ENCODE measurements around the gene OST4.
A peak's percentile ranks its signal among the peaks of the same experiment; 100 is the strongest.

Gene OST4

GRCh38 chr2:27051902-27052645 lies 19.4 kb downstream of the OST4 start:
- DNase-seq (ENCODE audit: low read depth): no peak

DNA sequence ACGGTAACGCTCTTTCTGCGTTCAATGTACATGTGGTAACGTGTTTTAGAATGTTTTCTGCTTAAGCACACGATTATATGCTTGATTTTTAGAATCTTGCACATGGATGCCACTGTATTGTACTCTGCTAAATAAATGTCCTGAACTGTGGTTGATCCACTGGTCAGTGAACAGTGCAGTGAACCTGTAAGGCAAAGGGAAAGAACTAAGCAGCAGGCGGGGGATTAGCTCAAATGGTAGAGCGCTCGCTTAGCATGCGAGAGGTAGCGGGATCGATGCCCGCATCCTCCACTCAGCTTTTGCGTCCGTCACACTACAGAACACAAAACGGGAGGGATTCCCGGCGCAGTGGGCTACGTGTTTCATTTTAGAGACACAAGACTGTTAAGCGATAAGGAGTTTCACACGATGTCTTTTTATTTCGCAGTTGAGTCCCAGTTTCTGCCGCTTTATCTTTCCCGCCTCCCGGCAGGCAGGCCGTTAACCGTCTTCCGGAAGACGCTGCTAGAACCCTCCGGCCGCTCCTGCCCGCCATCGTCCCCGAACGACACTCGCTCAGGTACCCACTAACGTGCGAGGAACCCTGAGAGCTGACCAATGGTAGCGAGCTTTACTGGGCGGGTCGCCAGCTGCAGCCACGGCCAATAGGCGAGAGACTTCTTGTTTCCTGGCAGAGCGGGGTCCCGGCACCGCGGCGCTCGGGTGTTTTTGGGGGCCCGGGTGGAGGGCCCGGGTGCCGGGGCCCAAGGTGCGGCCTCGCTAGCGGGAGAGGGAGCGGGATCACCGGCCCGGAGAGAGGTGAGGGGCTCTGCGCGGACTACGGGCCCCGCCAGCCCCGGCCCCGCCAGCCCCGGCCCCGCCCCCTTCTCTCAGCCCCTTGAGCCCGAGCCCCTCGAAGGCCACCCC lies 20.2 kb downstream of the OST4 start, which contains the start of gene AGBL5:
TSS of gene AGBL5 (plus strand) at position 673 of the 906 bp plus-strand sequence. CDS start 1,291 bp downstream, outside the sequence.
- DNase-seq (ENCODE audit: low read depth): peak; percentile 88

DNA sequence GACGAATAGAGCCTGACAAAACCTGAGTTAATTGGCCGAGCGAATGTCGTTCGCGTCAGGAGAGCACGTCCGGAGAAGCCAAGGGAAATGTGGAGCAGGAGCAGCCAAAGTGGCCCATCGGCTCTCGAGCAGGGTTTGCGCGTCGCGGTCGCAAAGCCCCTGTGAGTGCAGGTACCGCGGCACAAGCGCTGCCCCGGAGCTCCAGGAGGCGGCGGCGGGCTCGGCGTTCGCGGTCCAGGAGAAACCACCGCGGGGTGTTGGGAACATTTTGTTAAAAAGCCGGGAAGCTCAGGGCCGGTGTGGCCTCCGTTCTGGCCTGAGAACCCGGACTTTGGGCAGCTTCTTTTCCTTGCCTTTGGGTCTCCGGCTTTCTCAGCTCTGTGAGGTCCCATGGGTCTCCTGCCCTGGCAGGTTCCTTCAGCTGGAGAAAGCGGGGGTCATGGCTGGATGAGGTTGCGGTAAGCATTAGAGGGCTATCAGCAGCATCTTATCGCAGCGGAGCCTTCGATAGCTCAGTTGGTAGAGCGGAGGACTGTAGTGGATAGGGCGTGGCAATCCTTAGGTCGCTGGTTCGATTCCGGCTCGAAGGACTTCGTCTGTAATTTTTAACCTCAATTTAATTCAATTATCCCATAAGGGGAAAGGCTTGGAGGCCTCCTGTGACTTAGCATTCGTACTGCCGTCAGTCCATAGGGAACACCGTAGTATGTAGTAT lies 21.0 kb downstream of the OST4 start:
- DNase-seq (ENCODE audit: low read depth): peak; percentile 95

DNA sequence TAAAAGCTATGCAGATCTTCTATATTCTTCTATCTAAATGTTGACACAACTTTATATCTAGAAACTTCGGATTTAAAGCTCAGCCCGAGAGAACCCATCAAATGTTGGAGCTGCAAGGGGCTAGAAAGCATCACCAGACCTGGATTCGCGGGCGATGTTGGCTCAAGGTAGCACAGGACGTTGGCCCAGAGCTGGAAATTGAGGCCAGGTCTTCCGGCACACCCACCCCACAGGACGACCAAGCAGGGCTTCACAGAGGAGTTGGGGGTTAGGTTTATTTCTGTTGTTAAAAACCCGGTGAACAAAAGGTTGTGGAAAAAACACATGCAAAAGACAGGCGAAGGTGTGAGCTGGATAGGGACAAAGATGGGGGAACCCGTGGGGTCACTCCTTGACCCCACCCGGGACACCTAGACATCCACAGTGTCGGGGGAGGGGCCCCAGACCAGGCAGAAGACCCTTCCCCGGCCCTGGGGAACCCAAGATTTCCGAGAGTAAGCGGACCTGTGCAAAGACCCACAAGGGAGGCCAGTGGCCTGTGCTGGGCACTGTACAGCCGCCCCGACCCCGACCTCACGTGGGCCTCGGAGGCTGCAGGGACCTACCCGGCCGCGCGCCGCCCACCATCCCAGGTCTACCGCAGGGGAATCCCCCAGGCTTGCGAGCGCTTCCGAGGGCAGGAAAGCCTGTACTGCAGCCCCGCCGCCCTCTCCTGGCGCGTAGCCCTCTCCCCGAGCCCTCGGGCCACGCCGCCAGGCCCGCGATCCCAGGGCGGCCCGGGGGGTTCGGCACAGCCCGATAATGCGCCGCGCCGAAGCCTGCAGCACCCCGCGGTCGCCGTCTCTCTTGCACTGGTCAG lies 21.8 kb downstream of the OST4 start:
- no peak for DNase-seq (ENCODE audit: low read depth)

DNA sequence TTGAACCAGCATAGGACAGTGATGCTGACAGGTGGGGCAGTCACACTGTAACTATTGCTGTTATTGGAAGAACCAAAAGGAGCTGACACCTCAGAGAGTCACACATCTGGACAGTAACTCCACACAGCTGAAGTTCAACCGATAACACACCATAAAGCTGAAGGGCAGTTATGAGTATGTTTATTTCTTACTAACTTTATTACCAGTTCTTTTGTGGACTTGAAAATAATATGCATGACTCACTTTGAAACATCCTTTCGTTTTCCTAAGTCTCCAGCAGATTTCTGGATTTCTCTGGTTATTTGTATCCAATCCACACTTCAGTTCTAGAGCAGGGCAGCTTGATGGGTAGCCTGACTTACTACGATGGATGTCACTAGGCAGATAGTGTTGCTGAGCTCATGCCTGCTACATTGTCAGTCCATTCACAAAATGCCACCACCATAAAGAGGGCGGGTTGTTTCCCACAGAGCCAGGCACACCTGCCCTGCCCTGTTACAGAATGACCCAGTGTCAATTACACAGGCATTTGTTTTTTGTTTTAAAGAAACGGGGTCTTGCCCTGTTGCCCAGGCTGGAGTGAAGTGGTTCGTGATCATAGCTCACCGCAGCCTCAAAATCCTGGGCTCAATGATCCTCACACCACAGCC lies 28.3 kb downstream of the OST4 start:
- DNase-seq (ENCODE audit: low read depth): peak; percentile 24

GRCh38 chr2:27042159-27042661 lies 29.2 kb downstream of the OST4 start:
- no peak for DNase-seq (ENCODE audit: low read depth)

DNA sequence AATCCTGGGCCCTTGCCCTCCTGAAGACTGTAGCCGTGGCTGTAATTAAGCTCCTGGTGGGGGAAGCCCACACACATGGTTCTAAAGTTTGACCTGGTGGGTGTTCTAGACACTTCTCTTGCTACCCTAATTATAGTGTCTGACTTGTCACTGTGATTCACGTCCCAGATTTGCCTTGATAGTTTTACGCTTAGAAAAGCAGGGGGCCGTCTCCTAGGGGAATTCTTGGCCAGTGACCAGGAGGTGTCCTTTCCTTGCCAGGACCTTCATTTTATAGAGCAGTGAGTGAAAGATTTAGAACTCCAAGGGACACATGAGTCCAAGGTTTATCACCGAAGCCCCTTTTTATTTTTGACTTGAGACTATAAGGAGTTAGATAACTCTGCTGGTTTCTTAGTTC lies 29.7 kb downstream of the OST4 start:
- no peak for DNase-seq (ENCODE audit: low read depth)

- DNase-seq (ENCODE audit: low read depth): no peak
Measured at GRCh38 chr2:27040282-27040681, 31.2 kb downstream of the OST4 start.

- DNase-seq (ENCODE audit: low read depth): no peak
Measured at GRCh38 chr2:27039871-27040270, 31.6 kb downstream of the OST4 start.

DNA sequence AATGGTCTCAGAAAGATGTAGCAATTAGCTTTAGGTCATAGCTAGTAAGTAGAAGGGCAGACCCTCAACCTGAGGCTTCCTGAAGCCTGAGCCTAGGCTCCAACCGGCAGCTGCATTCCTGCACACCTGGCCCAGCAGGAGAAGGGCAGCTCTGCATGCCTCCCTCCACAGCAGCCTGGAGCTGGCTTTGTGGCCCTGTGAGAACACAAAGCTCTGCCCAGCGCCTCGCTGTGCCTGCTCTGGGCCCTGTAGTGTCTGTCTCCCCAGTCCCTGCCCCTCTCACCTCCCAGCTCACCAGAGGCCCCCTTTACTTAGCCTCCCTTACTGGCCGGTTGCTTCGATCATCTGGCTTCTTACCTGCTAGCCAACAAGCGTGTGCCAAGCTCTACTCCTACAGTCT lies 32.0 kb downstream of the OST4 start:
- DNase-seq (ENCODE audit: low read depth): no peak

DNA sequence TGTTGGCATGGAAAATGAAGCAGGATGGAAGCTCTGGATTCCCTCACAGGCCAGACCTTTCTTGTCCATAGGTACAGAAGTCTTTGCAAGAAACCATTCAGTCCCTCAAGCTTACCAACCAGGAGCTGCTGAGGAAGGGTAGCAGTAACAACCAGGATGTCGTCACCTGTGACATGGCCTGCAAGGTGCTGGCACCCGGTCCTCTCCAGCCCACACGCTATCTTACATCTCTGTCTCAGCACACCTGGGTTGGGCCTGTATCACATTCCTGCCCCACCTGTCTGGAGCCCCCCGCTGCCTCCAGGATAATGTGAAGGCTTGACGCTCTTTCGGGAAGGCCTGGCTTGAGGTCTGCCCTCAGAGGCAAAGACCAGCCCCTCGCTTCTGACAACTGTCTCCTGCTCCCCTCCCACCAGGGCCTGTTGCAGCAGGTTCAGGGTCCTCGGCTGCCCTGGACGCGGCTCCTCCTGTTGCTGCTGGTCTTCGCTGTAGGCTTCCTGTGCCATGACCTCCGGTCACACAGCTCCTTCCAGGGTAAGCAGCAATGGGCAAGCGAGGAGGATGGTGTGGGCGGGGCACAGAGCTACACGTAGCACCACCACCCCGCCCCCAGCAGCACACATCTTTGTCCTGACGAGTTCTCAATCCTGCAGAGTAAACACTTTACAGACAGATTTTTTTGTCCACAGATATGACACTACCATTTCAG lies 32.7 kb downstream of the OST4 start:
- DNase-seq (ENCODE audit: low read depth): no peak

- DNase-seq (ENCODE audit: low read depth): no peak
Measured at GRCh38 chr2:27038012-27038411, 33.4 kb downstream of the OST4 start.

- no peak for DNase-seq (ENCODE audit: low read depth)
Measured at GRCh38 chr2:27033253-27033852, 38.1 kb downstream of the OST4 start.

DNA sequence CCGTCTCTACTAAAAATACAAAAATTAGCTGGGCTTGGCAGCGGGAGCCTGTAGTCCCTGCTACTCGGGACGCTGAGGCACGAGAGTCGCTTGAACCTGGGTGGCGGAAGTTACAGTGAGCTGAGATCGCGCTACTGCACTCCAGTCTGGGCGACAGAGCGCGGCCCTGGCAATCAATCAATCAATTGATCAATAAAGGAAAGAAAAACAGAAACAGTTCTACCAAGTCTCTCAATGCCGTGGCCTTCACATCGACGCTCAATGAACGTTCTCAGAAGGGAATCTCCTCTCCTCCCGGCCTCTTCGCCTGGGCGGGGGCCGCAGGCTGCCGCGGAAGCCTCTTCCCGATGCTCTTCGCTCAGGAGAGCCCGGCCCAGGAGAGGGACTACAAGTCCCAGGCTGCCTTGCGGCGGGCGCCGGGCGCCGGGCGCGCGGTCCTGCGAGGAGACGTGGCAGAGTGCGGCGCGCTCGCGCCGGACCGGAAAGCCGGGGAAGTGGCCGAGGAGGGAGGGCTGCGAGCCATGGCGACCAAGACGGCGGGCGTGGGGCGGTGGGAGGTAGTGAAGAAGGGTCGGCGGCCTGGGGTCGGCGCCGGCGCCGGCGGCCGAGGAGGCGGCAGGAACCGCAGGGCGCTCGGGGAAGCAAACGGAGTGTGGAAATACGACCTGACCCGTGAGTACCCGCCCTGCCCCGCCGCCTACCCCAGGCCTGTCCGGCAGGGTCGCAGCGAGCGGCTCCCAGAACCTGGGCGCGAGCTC lies 38.8 kb downstream of the OST4 start, which contains the start of gene TMEM214:
TSS of gene TMEM214 (plus strand) at position 471 of the 758 bp plus-strand sequence. CDS start at position 522, 51 bp downstream.
- peak; percentile 82 for DNase-seq (ENCODE audit: low read depth)

- no peak for DNase-seq (ENCODE audit: low read depth)
Measured at GRCh38 chr2:27029051-27029450, 42.4 kb downstream of the OST4 start.

DNA sequence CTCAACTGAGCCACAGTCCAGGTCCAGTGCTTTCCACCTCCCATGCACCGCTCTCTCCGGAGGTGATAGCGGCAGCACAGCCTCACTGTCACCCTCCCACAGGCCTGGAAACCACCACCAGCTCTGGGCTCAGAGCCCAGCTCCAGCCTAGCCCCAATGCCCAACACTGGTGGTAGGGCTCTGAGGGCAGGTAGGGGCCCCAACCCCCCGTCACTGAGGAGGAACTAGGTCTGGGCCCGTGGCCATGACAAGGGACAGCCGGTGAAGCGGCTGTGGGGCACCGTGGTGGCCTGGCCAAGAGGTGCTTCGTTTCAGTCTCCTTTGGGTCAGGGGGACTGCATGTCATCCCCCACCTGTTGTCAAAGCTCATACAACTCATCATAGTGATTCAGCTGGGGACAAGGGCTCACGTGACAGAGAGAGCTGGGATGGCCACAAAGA lies 44.2 kb downstream of the OST4 start:
- no peak for DNase-seq (ENCODE audit: low read depth)

DNA sequence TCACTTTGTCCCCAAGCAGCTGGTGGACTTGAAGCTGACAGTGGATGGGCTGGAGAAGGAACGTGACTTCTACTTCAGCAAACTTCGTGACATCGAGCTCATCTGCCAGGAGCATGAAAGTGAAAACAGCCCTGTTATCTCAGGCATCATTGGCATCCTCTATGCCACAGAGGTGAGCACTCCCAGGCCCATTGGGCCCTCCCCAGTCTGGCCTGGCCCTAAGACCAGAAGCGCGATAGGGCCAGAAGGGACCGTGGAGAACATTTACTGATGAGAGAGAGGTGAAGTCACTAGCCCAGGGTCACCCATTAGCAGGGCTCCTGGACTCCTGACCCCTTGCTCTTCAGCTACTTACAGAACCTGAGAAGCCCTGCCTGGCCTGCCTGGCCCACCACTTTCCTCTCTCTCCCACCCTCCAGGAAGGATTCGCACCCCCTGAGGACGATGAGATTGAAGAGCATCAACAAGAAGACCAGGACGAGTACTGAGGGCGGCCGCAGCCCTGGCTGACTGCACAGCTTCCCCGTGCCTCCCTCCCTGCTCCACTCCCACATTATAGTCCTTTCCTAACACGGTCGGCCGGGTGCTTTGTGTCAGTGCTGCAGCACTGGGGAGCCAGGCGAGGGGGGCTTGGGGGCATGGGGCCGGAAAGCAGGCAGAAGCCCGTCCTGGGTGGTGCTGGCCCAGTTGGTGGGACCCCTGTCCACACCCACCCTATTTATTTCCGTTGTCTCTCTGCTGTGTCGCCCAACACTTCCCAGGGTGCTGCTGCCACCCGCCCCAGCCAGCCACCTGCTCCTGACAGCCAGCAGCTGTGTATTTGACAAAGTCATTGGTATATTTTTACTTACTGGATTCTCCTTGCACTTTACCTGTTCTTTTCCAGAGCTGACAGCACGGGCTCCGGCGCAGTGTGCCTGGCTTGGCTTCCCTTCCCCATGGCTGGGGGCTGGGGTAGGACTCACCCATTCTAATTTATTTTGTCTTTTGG lies 45.3 kb downstream of the OST4 start:
- DNase-seq (ENCODE audit: low read depth): no peak
